ENCODE results near the gene ZNF775. TPM values are rescaled to one million over a fixed set of nuclear protein-coding genes. Genes with fewer than 3 reads are reported as not detected.

The ZNF775 gene
- polyA plus RNA-seq, 3 donors = 1.3 to 2.7 (median 1.4) TPM

DNA sequence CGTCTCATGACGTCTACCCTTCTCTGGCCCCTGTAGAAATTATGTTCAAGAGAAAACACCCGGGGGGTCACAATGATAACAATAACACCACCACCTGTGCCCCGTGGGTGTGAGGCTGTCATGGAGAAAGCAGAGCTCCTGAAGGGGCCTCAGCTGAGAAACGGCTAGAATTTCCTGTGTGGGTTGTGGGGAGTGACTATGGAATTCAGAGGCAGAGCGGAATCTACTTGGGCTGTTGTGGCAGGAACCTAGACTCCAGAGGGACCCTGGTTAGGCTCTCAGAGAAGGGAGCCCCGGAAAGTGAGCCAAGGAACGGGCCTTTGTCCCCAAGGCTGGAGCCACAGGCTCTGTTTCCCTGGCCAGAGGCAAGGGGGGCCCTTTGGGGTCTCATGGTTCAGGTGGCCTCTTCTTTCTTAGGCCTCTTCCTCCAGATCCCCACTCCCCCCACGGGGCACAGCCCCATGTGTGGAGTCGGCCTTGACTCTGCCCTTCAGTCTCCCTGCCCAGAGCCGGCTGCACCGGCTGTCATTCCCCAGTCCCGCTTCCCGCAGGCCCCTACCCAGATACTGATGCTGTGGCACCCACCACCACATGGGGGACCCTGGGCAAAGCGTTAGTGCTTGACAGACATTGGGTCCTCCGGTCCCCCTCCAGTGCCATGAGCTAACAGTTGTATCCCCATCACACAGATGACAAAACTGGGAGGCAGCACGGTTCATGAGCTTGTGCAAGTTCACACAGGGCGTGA is 64.8 kb downstream of the ZNF775 start:
- TF ChIP-seq, protein P1, sequence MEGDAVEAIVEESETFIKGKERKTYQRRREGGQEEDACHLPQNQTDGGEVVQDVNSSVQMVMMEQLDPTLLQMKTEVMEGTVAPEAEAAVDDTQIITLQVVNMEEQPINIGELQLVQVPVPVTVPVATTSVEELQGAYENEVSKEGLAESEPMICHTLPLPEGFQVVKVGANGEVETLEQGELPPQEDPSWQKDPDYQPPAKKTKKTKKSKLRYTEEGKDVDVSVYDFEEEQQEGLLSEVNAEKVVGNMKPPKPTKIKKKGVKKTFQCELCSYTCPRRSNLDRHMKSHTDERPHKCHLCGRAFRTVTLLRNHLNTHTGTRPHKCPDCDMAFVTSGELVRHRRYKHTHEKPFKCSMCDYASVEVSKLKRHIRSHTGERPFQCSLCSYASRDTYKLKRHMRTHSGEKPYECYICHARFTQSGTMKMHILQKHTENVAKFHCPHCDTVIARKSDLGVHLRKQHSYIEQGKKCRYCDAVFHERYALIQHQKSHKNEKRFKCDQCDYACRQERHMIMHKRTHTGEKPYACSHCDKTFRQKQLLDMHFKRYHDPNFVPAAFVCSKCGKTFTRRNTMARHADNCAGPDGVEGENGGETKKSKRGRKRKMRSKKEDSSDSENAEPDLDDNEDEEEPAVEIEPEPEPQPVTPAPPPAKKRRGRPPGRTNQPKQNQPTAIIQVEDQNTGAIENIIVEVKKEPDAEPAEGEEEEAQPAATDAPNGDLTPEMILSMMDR (IDR thresholded peaks at IDR 0.05) = no peak
- no peak overlapping the region for H3K27ac ChIP-seq (ENCODE audit: low read depth in 1 of 2, low read length in 2 of 2)
- no peak overlapping the region for H2AFZ ChIP-seq (ENCODE audit: insufficient read depth, low read depth, low read length, poor library complexity, severe bottlenecking)
- peaks cover 0 to 15% of the 10 kb centered on the region in 2 donors for H3K9me3 ChIP-seq (replicated peaks in 1 of 2; ENCODE audit: control insufficient read depth in 1 of 2, insufficient read depth in 1 of 2, low read length in 2 of 2)
- peaks cover 7 to 16% (median 13%) of the 10 kb centered on the region in 7 donors for H3K9me3 Mint-ChIP-seq
- no peak for DNase-seq
- H3K4me3 ChIP-seq (replicated peaks in 1 of 3; ENCODE audit: low read depth in 2 of 3, low read length in 3 of 3) = no peak overlapping the region
- intact Hi-C loops (cut with micrococcal nuclease) = no loop called here
- H3K4me3 Mint-ChIP-seq = peak overlapping the region in 1 of 2 donors; percentile 8
- H3K36me3 Mint-ChIP-seq = peaks cover 3 to 7% of the 10 kb centered on the region in 2 donors
- no peak overlapping the region for H3K4me2 ChIP-seq (replicated peaks; ENCODE audit: extremely low read depth, low read length, poor library complexity, severe bottlenecking)
- 52% methylated on average over 10 of the region's 18 CpGs for WGBS (ENCODE audit: insufficient coverage)
- peaks cover under 1% of the 10 kb centered on the region for H3K79me2 ChIP-seq (ENCODE audit: insufficient read depth, low read length)
- peaks cover 2 to 12% (median 9%) of the 10 kb centered on the region in 3 donors for H3K27me3 Mint-ChIP-seq (ENCODE audit: low read depth in 3 of 3)
- peaks cover 27% of the 10 kb centered on the region for H3K4me1 Mint-ChIP-seq
- H3K27ac Mint-ChIP-seq = no peak overlapping the region
- peaks cover 11 to 19% of the 10 kb centered on the region in 2 donors for H3K4me1 ChIP-seq (ENCODE audit: control insufficient read depth in 1 of 2, insufficient read depth in 2 of 2, low read length in 2 of 2)
- no peaks in the 10 kb centered on the region for H3K36me3 ChIP-seq (replicated peaks in 1 of 2; ENCODE audit: control insufficient read depth in 1 of 2, insufficient read depth in 2 of 2, low read length in 2 of 2)
- H3K27me3 ChIP-seq (ENCODE audit: control insufficient read depth in 2 of 2, insufficient read depth in 2 of 2, low read length in 2 of 2) = no peaks in the 10 kb centered on the region
- H3K9ac ChIP-seq (ENCODE audit: insufficient read depth, low read length, poor library complexity, severe bottlenecking) = no peak overlapping the region
- H4K20me1 ChIP-seq (ENCODE audit: insufficient read depth, low read length) = no peaks in the 10 kb centered on the region

DNA sequence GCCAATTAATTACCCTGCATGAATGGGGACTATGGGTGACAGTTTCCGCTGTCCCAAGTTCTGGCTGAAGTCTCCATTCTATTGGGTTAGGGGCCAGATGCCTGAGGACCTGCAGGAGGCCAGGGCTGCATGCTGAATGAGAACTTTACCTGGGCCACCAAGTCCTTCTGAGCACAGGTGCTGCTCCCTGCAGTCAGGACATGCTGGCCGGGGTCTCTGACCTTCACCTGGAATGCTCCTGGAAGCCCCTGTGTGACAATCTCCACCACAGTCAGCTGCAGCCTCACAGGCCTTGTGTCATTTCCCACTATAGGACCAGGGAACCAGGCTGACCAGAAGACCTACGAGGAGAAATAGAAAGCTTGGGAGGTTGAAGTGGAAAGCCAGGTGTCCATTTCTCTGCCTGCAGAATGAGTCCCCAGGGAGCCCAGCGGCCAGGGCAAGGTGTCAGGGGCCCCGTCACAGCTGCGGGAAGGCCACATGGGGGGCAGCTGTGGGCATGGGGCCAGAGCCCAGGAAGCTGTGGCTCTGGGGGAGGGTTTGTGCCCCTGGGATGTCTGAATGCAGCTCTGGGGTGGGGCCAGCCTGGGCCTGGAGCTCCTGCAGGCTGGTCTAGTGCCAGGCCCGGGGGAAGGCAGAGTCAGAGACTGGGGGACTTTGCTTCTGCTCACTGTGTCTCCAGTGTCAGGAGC is 65.7 kb downstream of the ZNF775 start:
- Mint-ChIP-seq H3K27ac (no peak overlapping the region), H3K4me3 (no peak overlapping the region), H3K36me3 (peaks cover 3 to 7% of the 10 kb centered on the region in 2 donors), H3K4me1 (peaks cover 33% of the 10 kb centered on the region), H3K9me3 (peaks cover 7 to 16% (median 13%) of the 10 kb centered on the region in 7 donors), H3K27me3 (ENCODE audit: low read depth in 3 of 3) (peaks cover 2 to 12% (median 9%) of the 10 kb centered on the region in 3 donors)
- no peak overlapping the region for H3K27ac ChIP-seq (ENCODE audit: low read depth in 1 of 2, low read length in 2 of 2)
- H3K36me3 ChIP-seq (replicated peaks in 1 of 2; ENCODE audit: control insufficient read depth in 1 of 2, insufficient read depth in 2 of 2, low read length in 2 of 2) = no peaks in the 10 kb centered on the region
- H3K9me3 ChIP-seq (replicated peaks in 1 of 2; ENCODE audit: control insufficient read depth in 1 of 2, insufficient read depth in 1 of 2, low read length in 2 of 2) = peaks cover 0 to 15% of the 10 kb centered on the region in 2 donors
- H3K4me3 ChIP-seq (replicated peaks in 1 of 3; ENCODE audit: low read depth in 2 of 3, low read length in 3 of 3) = no peak overlapping the region
- intact Hi-C loops (cut with micrococcal nuclease) = no loop called here
- H3K27me3 ChIP-seq (ENCODE audit: control insufficient read depth in 2 of 2, insufficient read depth in 2 of 2, low read length in 2 of 2) = no peaks in the 10 kb centered on the region
- 57% methylated on average over 6 of the region's 7 CpGs for WGBS (ENCODE audit: insufficient coverage)
- H3K4me2 ChIP-seq (replicated peaks; ENCODE audit: extremely low read depth, low read length, poor library complexity, severe bottlenecking) = no peak overlapping the region
- H3K79me2 ChIP-seq (ENCODE audit: insufficient read depth, low read length) = peaks cover 9% of the 10 kb centered on the region
- H2AFZ ChIP-seq (ENCODE audit: insufficient read depth, low read depth, low read length, poor library complexity, severe bottlenecking) = no peak overlapping the region
- TF ChIP-seq, protein P1 (IDR thresholded peaks at IDR 0.05) = no peak
- H3K4me1 ChIP-seq (ENCODE audit: control insufficient read depth in 1 of 2, insufficient read depth in 2 of 2, low read length in 2 of 2) = peaks cover 19 to 25% of the 10 kb centered on the region in 2 donors
- H3K9ac ChIP-seq (ENCODE audit: insufficient read depth, low read length, poor library complexity, severe bottlenecking) = no peak overlapping the region
- no peaks in the 10 kb centered on the region for H4K20me1 ChIP-seq (ENCODE audit: insufficient read depth, low read length)
- no peak for DNase-seq
